Smooth muscle cell (in vitro differentiated cells): ENCODE measurements around the gene RPS19. TPM values are rescaled to one million over a fixed set of nuclear protein-coding genes. Genes with fewer than 3 reads are reported as not detected.

Experiments used
- DNase-seq: peaks from one replicate; lab custom pipeline; 2025; ENCODE audit not compliant: unreplicated experiment; lab: John Stamatoyannopoulos, UW
- H2AFZ ChIP-seq: fragments of 200-600 bp; sonication (generic); 2 replicates; pipeline ENCODE4 v1.6.0; 2016; ENCODE audit warnings: antibody characterized with exemption, low read depth, mild to moderate bottlenecking
- H3F3A ChIP-seq: fragments of 200-600 bp; sonication (generic); 2 replicates; pipeline ENCODE4 v1.6.0; 2017; ENCODE audit warnings: antibody characterized with exemption, low read depth
- H3K27ac ChIP-seq: fragments of 200-600 bp; sonication (generic); 2 replicates; pipeline ENCODE4 v1.5.1; 2016; ENCODE audit warnings: low read depth, mild to moderate bottlenecking
- H3K27me3 ChIP-seq: fragments of 200-600 bp; sonication (generic); 2 replicates; pipeline ENCODE4 v1.6.1; 2016; ENCODE audit warnings: low read depth, mild to moderate bottlenecking
- H3K36me3 ChIP-seq: fragments of 200-600 bp; sonication (generic); 2 replicates; pipeline ENCODE4 v1.5.1; 2016; ENCODE audit warnings: low read depth
- H3K4me1 ChIP-seq: fragments of 200-600 bp; sonication (generic); 2 replicates; pipeline ENCODE4 v1.5.1; 2016; ENCODE audit warnings: low read depth
- H3K4me2 ChIP-seq: fragments of 200-600 bp; sonication (generic); 2 replicates; pipeline ENCODE4 v1.6.0; 2016; ENCODE audit warnings: mild to moderate bottlenecking
- H3K4me3 ChIP-seq: fragments of 200-600 bp; sonication (generic); 2 replicates; pipeline ENCODE4 v1.5.1; 2016; ENCODE audit warnings: mild to moderate bottlenecking
- H3K79me2 ChIP-seq: fragments of 200-600 bp; sonication (generic); 2 replicates; pipeline ENCODE4 v1.6.0; 2016; ENCODE audit warnings: low read depth, mild to moderate bottlenecking
- H3K9ac ChIP-seq: fragments of 200-600 bp; sonication (generic); 2 replicates; pipeline ENCODE4 v1.6.0; 2016; ENCODE audit warnings: low read depth
- H3K9me3 ChIP-seq: fragments of 200-600 bp; sonication (generic); replicated peaks from 2 replicates; pipeline ENCODE4 v1.5.1; 2016; ENCODE audit warnings: low read depth
- H4K20me1 ChIP-seq: fragments of 200-600 bp; sonication (generic); 2 replicates; pipeline ENCODE4 v1.6.0; 2016; ENCODE audit warnings: low read depth
- WGBS: methylation state at CpG from one replicate; pipeline ENCODE4 v1.1.7; 2016; ENCODE audit warnings: low lambda C conversion rate; 5-methylcytosine and 5-hydroxymethylcytosine counted together
- polyA plus RNA-seq: library from polyadenylated mRNA; unstranded; fragments of >200 nt; fragmentation: Nextera tagmentation; extraction: Ambion mirVana; gene quantifications from 2 replicates; pipeline ENCODE4 v1.2.1, GENCODE V29; 2016
- total RNA-seq: library from RNA; depleted of rRNA; stranded (reverse); fragments of >200 nt; gene quantifications from 2 replicates; pipeline ENCODE4 v1.2.3, GENCODE V29; 2014
- TF ChIP-seq, protein P1 (sequence below): fragments of 200-600 bp; sonication (generic); IDR thresholded peaks from 2 replicates; pipeline ENCODE4 v1.5.1; 2017; ENCODE audit warnings: borderline replicate concordance, mild to moderate bottlenecking, antibody characterized with exemption; ENCODE audit not compliant: insufficient read depth, poor library complexity, severe bottlenecking

RPS19 gene
- total and polyA plus RNA-seq, 2 experiments from 2014 or later, result 1,345 to 2,105 TPM

DNA sequence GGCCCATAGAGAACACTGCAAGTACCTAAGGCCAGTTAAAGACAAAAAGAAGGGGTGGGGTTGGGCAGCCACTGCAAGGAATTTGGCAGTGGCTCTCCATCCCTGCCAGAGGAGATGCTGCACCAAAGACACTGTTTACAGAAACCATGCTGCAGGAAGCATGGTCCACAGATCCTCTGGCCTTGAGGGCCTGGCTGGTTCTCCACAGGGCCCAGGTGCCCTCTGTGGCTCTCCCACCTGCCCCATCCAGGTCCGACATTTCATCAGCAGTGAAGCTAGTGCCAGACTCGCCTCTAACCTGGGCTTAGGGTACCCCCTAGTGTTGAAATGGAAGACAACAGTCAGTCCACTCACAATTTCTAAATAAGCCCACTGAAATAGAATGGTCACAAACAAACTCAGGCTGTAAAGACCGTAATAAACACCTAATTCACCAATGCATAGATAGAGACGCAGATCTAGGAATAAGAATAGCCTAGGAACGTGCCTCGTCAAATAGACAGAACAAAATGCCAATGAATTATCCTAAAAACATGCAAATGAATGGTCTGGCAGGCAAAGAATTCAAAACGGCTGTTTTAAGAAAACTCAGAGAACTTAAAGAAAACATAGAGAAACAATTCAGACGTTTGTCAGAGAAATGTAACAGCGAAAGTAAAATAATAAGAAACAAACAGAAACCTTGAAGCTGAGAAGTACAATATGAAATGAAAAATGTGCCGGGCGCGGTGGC lies 38.9 kb upstream of the RPS19 start:
- H3K27ac ChIP-seq, result no peak overlapping the region
- WGBS, result 52% methylated on average over 12 of the region's 12 CpGs

DNA sequence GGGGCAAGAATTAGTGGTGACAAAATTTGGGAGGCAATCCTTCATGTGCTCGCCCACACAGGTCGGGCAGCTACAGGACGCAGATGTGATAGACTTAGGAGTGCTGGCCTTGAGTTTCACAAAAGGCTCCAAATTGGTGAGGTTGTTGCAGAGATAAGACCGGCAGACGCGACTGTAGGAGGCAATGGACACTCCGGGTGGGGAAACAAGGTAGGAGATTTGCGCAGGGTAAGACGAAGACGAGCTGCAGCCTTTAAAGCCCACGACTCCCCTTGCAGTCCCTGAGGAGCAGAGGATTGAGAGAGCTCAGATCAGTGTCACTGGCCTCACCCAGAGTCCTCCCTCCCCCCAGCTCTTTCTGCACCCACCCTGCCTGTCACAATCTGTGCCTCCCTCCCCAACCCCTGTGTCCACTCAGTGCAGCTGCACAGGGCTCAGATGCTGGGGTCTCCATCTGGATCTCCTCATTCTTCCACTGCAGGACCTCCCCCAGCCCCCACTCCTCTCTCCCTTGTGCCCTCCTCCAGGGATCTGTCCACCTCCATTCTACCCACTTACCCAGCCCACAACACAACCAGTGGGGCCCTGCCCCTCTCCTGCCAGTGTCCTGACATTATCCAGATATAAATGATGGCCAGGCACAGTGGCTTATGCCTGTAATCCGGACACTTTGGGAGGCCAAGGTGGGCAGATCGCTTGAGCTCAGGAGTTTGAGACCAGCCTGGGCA lies 21.9 kb upstream of the RPS19 start:
- Histone ChIP-seq H4K20me1 (no peaks in the 10 kb centered on the region), H3K9me3 (no peaks in the 10 kb centered on the region), H3K4me3 (no peak overlapping the region), H3K27me3 (peaks cover 7% of the 10 kb centered on the region), H3K79me2 (no peaks in the 10 kb centered on the region), H3F3A (no peaks in the 10 kb centered on the region), H3K9ac (no peak overlapping the region), H3K4me1 (no peaks in the 10 kb centered on the region), H3K27ac (no peak overlapping the region), H3K4me2 (no peak overlapping the region), H3K36me3 (no peaks in the 10 kb centered on the region), H2AFZ (no peak overlapping the region)
- no peak for DNase-seq
- WGBS, result 68% methylated on average over 12 of the region's 13 CpGs
- TF ChIP-seq, protein P1, sequence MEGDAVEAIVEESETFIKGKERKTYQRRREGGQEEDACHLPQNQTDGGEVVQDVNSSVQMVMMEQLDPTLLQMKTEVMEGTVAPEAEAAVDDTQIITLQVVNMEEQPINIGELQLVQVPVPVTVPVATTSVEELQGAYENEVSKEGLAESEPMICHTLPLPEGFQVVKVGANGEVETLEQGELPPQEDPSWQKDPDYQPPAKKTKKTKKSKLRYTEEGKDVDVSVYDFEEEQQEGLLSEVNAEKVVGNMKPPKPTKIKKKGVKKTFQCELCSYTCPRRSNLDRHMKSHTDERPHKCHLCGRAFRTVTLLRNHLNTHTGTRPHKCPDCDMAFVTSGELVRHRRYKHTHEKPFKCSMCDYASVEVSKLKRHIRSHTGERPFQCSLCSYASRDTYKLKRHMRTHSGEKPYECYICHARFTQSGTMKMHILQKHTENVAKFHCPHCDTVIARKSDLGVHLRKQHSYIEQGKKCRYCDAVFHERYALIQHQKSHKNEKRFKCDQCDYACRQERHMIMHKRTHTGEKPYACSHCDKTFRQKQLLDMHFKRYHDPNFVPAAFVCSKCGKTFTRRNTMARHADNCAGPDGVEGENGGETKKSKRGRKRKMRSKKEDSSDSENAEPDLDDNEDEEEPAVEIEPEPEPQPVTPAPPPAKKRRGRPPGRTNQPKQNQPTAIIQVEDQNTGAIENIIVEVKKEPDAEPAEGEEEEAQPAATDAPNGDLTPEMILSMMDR, result no peak

More for the DNA sequence above, 38.9 kb upstream of the RPS19 start:
- no peak overlapping the region for H3K9ac ChIP-seq
- no peak for DNase-seq
- no peak overlapping the region for H3K4me3 ChIP-seq
- H3K4me2 ChIP-seq, result no peak overlapping the region
- H2AFZ ChIP-seq, result no peak overlapping the region
- H3K79me2 ChIP-seq, result no peaks in the 10 kb centered on the region
- H3K36me3 ChIP-seq, result no peaks in the 10 kb centered on the region
- H3K4me1 ChIP-seq, result no peaks in the 10 kb centered on the region
- no peaks in the 10 kb centered on the region for H3K9me3 ChIP-seq
- no peaks in the 10 kb centered on the region for H3K27me3 ChIP-seq
- no peaks in the 10 kb centered on the region for H4K20me1 ChIP-seq
- no peaks in the 10 kb centered on the region for H3F3A ChIP-seq
- TF ChIP-seq, protein P1, result peak; percentile 14

DNA sequence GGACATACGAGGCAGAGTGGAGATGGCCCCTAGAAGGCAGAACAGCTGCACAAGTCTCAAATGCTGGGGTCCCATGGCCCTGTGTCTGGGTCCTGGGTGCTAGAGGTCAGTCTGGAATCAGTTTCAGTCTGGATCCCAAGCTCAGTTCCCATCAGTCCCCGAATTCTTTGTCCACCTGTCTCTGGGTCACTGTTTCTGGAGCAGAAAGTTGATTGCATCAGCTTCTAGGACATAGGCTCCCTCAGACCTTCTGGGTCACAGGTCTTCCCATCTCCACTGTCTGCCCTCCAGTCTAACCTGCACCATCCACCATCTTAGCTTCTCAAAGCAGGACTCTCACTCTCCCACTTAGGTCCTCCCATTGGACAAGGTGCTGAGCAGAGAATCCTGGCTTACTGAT lies 20.8 kb upstream of the RPS19 start:
- H3K36me3 ChIP-seq, result no peaks in the 10 kb centered on the region
- TF ChIP-seq, protein P1, result no peak
- no peak overlapping the region for H3K4me2 ChIP-seq
- H3K4me3 ChIP-seq, result no peak overlapping the region
- H2AFZ ChIP-seq, result no peak overlapping the region
- H3K9me3 ChIP-seq, result no peaks in the 10 kb centered on the region
- peaks cover 7% of the 10 kb centered on the region for H3K27me3 ChIP-seq
- DNase-seq, result no peak
- no peak overlapping the region for H3K9ac ChIP-seq
- H3K27ac ChIP-seq, result no peak overlapping the region
- WGBS, result 49% methylated on average over 2 of the region's 2 CpGs
- H3F3A ChIP-seq, result no peaks in the 10 kb centered on the region
- no peaks in the 10 kb centered on the region for H3K4me1 ChIP-seq
- no peaks in the 10 kb centered on the region for H3K79me2 ChIP-seq
- no peaks in the 10 kb centered on the region for H4K20me1 ChIP-seq
